Astrocyte (in vitro differentiated cells and primary cell): ENCODE data around the gene CRIM1. TPM values are rescaled to one million over a fixed set of nuclear protein-coding genes. Genes with fewer than 3 reads are reported as not detected.

Experiments
- DNase-seq: peaks from one replicate; pipeline ENCODE4 v3.0.0-alpha.2; 2010; ENCODE audit warnings: low read depth
- FAIRE-seq: peaks from 2 replicates; lab custom pipeline; 2011; peaks lifted over from hg19 to GRCh38; lab: Jason Lieb, UNC
- H2AFZ ChIP-seq: 2 replicates; pipeline ENCODE4 v1.6.0; 2012; ENCODE audit warnings: low read depth, low read length, inconsistent platforms
- H3K27ac ChIP-seq: 2 replicates; pipeline ENCODE4 v1.5.1; 2011; ENCODE audit warnings: low read depth, low read length, inconsistent platforms
- H3K27me3 ChIP-seq: 2 replicates; pipeline ENCODE4 v1.6.0; 2011; ENCODE audit warnings: low read length, inconsistent platforms; ENCODE audit not compliant: insufficient read depth
- H3K36me3 ChIP-seq: 2 replicates; pipeline ENCODE4 v1.5.1; 2011; ENCODE audit warnings: low read length, inconsistent platforms; ENCODE audit not compliant: insufficient read depth
- H3K4me1 ChIP-seq: 2 replicates; pipeline ENCODE4 v1.5.1; 2011; ENCODE audit warnings: low read length, inconsistent platforms; ENCODE audit not compliant: insufficient read depth
- H3K4me2 ChIP-seq: 2 replicates; pipeline ENCODE4 v1.6.0; 2012; ENCODE audit warnings: low read length, inconsistent platforms
- H3K4me3 ChIP-seq: 2 replicates; pipeline ENCODE4 v1.5.1; 2011; ENCODE audit warnings: low read depth, mild to moderate bottlenecking, low read length, inconsistent platforms; ENCODE audit not compliant: insufficient read depth
- H3K79me2 ChIP-seq: 2 replicates; pipeline ENCODE4 v1.6.0; 2012; ENCODE audit warnings: mild to moderate bottlenecking, low read length, inconsistent platforms; ENCODE audit not compliant: insufficient read depth
- H3K9ac ChIP-seq: 2 replicates; pipeline ENCODE4 v1.6.0; 2012; ENCODE audit warnings: mild to moderate bottlenecking, low read length, inconsistent platforms
- H3K9me3 ChIP-seq: 2 replicates; pipeline ENCODE4 v1.5.1; 2012; ENCODE audit warnings: low read depth, mild to moderate bottlenecking, low read length, inconsistent platforms; ENCODE audit not compliant: insufficient read depth
- H4K20me1 ChIP-seq: 2 replicates; pipeline ENCODE4 v1.6.0; 2012; ENCODE audit warnings: low read length, inconsistent platforms; ENCODE audit not compliant: insufficient read depth
- H3K27ac Mint-ChIP-seq: one replicate; pipeline ENCODE4 v1.8.0; 2021; ENCODE audit warnings: mild to moderate bottlenecking, mixed read lengths; ENCODE audit not compliant: unreplicated experiment
- H3K27me3 Mint-ChIP-seq: one replicate; pipeline ENCODE4 v1.8.0; 2021; ENCODE audit warnings: low read depth, mixed read lengths; ENCODE audit not compliant: unreplicated experiment
- H3K36me3 Mint-ChIP-seq: one replicate; pipeline ENCODE4 v1.8.0; 2021; ENCODE audit warnings: low read depth, mixed read lengths; ENCODE audit not compliant: unreplicated experiment
- H3K4me1 Mint-ChIP-seq: one replicate; pipeline ENCODE4 v1.8.0; 2021; ENCODE audit warnings: low read depth, mixed read lengths; ENCODE audit not compliant: unreplicated experiment
- H3K4me3 Mint-ChIP-seq: one replicate; pipeline ENCODE4 v1.8.0; 2021; ENCODE audit warnings: mild to moderate bottlenecking, moderate library complexity, mixed read lengths; ENCODE audit not compliant: unreplicated experiment
- H3K9me3 Mint-ChIP-seq: one replicate; pipeline ENCODE4 v1.8.0; 2021; ENCODE audit warnings: mild to moderate bottlenecking, mixed read lengths; ENCODE audit not compliant: unreplicated experiment
- CTCF ChIP-seq: IDR thresholded peaks from 2 replicates; pipeline ENCODE4 v1.5.1; 2011; ENCODE audit warnings: low read depth, mild to moderate bottlenecking, inconsistent platforms, low read length, moderate library complexity; ENCODE audit not compliant: insufficient read depth
- EZH2 ChIP-seq: IDR thresholded peaks from 2 replicates; pipeline ENCODE4 v1.6.1; 2012; ENCODE audit warnings: mild to moderate bottlenecking, low read length, inconsistent platforms; ENCODE audit not compliant: insufficient read depth
- total RNA-seq: library from RNA; stranded (reverse); gene quantifications from 2 replicates; pipeline ENCODE4 v1.2.1, GENCODE V29; 2021

The CRIM1 gene
- total RNA-seq, 1 donor from 2014 or later = 180 TPM

GRCh38 chr2:36335597-36335996, 20.0 kb upstream of the CRIM1 start:
- Mint-ChIP-seq H3K27me3 (no peaks in the 10 kb centered on the region), H3K9me3 (no peaks in the 10 kb centered on the region), H3K4me1 (peaks cover 26% of the 10 kb centered on the region), H3K36me3 (no peaks in the 10 kb centered on the region), H3K4me3 (no peak overlapping the region), H3K27ac (no peak overlapping the region)
- no peak for FAIRE-seq
- H3K4me2 ChIP-seq = no peak overlapping the region
- H3K27me3 ChIP-seq = no peaks in the 10 kb centered on the region
- no peak for TF ChIP-seq CTCF
- no peak for TF ChIP-seq EZH2
- H4K20me1 ChIP-seq = no peaks in the 10 kb centered on the region
- H3K4me1 ChIP-seq = peaks cover 22% of the 10 kb centered on the region
- no peaks in the 10 kb centered on the region for H3K79me2 ChIP-seq
- DNase-seq = no peak
- no peaks in the 10 kb centered on the region for H3K36me3 ChIP-seq
- H2AFZ ChIP-seq = no peak overlapping the region
- H3K27ac ChIP-seq = no peak overlapping the region
- no peak overlapping the region for H3K9ac ChIP-seq
- no peak overlapping the region for H3K4me3 ChIP-seq
- H3K9me3 ChIP-seq = no peaks in the 10 kb centered on the region

- Mint-ChIP-seq H3K27ac (no peak overlapping the region), H3K4me3 (no peak overlapping the region), H3K4me1 (peaks cover 24% of the 10 kb centered on the region), H3K9me3 (no peaks in the 10 kb centered on the region), H3K27me3 (no peaks in the 10 kb centered on the region), H3K36me3 (no peaks in the 10 kb centered on the region)
- Histone ChIP-seq H3K36me3 (no peaks in the 10 kb centered on the region), H3K79me2 (no peaks in the 10 kb centered on the region), H3K9ac (no peak overlapping the region), H3K4me3 (no peak overlapping the region), H2AFZ (no peak overlapping the region), H3K4me1 (peaks cover 22% of the 10 kb centered on the region), H3K27ac (no peak overlapping the region), H4K20me1 (no peaks in the 10 kb centered on the region), H3K27me3 (no peaks in the 10 kb centered on the region), H3K9me3 (no peaks in the 10 kb centered on the region), H3K4me2 (no peak overlapping the region)
- TF ChIP-seq EZH2 (no peak), CTCF (no peak)
- DNase-seq (no peak), FAIRE-seq (no peak)
These were observed 19.3 kb upstream of the CRIM1 start for GRCh38 chr2:36336321-36336720.

GRCh38 chr2:36337354-36337753, 18.2 kb upstream of the CRIM1 start:
- H3K36me3 ChIP-seq = no peaks in the 10 kb centered on the region
- no peak overlapping the region for H3K4me3 Mint-ChIP-seq
- no peaks in the 10 kb centered on the region for H3K79me2 ChIP-seq
- no peaks in the 10 kb centered on the region for H4K20me1 ChIP-seq
- no peak overlapping the region for H3K27ac ChIP-seq
- no peaks in the 10 kb centered on the region for H3K9me3 Mint-ChIP-seq
- no peaks in the 10 kb centered on the region for H3K9me3 ChIP-seq
- H3K4me1 ChIP-seq = peaks cover 22% of the 10 kb centered on the region
- H3K4me3 ChIP-seq = no peak overlapping the region
- no peak overlapping the region for H3K27ac Mint-ChIP-seq
- H3K36me3 Mint-ChIP-seq = no peaks in the 10 kb centered on the region
- FAIRE-seq (no peak), DNase-seq (no peak)
- H3K27me3 Mint-ChIP-seq = no peaks in the 10 kb centered on the region
- H3K4me1 Mint-ChIP-seq = peaks cover 24% of the 10 kb centered on the region
- H2AFZ ChIP-seq = no peak overlapping the region
- H3K4me2 ChIP-seq = no peak overlapping the region
- no peaks in the 10 kb centered on the region for H3K27me3 ChIP-seq
- TF ChIP-seq EZH2 (no peak), CTCF (no peak)
- H3K9ac ChIP-seq = no peak overlapping the region
